WTC11 (cell line): Measurements from ENCODE around the gene ZBTB7C.

Experiments
- CBFB ChIP-seq: sonication (generic); formaldehyde crosslinking; IDR thresholded peaks from 2 replicates; pipeline ENCODE4 v1.8.1; 2022; ENCODE audit warnings: mild to moderate bottlenecking, low read depth, missing genetic modification reagents
- CREB1 ChIP-seq: sonication (generic); formaldehyde crosslinking; IDR thresholded peaks from 2 replicates; pipeline ENCODE4 v1.8.0; 2023; ENCODE audit warnings: mild to moderate bottlenecking, missing genetic modification reagents
- TEAD4 ChIP-seq: sonication (generic); formaldehyde crosslinking; IDR thresholded peaks from 2 replicates; pipeline ENCODE4 v1.8.0; 2022; ENCODE audit warnings: mild to moderate bottlenecking, missing genetic modification reagents
- TF ChIP-seq, protein P1 (sequence below): fragments of 200-600 bp; IDR thresholded peaks from 2 replicates; pipeline ENCODE4 v1.8.0; 2022; ENCODE audit warnings: antibody characterized with exemption
- TF ChIP-seq, protein P2 (sequence below): sonication (generic); formaldehyde crosslinking; IDR thresholded peaks from 2 replicates; pipeline ENCODE4 v1.8.0; 2023; ENCODE audit warnings: missing genetic modification reagents, mild to moderate bottlenecking, borderline replicate concordance
- TF ChIP-seq, protein P3 (sequence below): sonication (generic); formaldehyde crosslinking; IDR thresholded peaks from 2 replicates; pipeline ENCODE4 v1.8.1; 2022; ENCODE audit warnings: low read depth, mild to moderate bottlenecking, moderate library complexity, missing genetic modification reagents, borderline replicate concordance

DNA sequence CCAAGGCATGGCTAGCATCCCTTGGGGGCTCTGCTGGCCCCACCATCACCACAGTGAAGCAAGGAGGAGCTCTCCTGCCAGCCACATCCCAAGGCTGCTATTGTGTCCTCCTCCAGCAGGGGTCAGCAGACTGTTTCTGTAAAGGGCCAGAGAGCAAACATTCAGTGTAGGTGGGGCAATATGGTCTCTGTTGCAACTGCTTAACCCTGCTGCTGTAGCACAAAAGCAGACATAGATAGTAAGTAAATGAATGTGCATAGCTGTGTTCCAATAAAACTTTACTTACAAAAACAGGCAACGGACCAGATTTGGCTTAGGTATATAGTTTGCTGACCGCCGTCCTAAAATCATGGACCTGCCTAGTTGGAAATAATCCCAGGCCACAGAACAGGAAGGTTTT lies 36.4 kb upstream of the ZBTB7C start:
- TF ChIP-seq TEAD4 (CRISPR knock-in tag): no peak
- TF ChIP-seq, protein P1, sequence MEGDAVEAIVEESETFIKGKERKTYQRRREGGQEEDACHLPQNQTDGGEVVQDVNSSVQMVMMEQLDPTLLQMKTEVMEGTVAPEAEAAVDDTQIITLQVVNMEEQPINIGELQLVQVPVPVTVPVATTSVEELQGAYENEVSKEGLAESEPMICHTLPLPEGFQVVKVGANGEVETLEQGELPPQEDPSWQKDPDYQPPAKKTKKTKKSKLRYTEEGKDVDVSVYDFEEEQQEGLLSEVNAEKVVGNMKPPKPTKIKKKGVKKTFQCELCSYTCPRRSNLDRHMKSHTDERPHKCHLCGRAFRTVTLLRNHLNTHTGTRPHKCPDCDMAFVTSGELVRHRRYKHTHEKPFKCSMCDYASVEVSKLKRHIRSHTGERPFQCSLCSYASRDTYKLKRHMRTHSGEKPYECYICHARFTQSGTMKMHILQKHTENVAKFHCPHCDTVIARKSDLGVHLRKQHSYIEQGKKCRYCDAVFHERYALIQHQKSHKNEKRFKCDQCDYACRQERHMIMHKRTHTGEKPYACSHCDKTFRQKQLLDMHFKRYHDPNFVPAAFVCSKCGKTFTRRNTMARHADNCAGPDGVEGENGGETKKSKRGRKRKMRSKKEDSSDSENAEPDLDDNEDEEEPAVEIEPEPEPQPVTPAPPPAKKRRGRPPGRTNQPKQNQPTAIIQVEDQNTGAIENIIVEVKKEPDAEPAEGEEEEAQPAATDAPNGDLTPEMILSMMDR: peak; percentile 83
- TF ChIP-seq CBFB: no peak
- TF ChIP-seq, protein P2, sequence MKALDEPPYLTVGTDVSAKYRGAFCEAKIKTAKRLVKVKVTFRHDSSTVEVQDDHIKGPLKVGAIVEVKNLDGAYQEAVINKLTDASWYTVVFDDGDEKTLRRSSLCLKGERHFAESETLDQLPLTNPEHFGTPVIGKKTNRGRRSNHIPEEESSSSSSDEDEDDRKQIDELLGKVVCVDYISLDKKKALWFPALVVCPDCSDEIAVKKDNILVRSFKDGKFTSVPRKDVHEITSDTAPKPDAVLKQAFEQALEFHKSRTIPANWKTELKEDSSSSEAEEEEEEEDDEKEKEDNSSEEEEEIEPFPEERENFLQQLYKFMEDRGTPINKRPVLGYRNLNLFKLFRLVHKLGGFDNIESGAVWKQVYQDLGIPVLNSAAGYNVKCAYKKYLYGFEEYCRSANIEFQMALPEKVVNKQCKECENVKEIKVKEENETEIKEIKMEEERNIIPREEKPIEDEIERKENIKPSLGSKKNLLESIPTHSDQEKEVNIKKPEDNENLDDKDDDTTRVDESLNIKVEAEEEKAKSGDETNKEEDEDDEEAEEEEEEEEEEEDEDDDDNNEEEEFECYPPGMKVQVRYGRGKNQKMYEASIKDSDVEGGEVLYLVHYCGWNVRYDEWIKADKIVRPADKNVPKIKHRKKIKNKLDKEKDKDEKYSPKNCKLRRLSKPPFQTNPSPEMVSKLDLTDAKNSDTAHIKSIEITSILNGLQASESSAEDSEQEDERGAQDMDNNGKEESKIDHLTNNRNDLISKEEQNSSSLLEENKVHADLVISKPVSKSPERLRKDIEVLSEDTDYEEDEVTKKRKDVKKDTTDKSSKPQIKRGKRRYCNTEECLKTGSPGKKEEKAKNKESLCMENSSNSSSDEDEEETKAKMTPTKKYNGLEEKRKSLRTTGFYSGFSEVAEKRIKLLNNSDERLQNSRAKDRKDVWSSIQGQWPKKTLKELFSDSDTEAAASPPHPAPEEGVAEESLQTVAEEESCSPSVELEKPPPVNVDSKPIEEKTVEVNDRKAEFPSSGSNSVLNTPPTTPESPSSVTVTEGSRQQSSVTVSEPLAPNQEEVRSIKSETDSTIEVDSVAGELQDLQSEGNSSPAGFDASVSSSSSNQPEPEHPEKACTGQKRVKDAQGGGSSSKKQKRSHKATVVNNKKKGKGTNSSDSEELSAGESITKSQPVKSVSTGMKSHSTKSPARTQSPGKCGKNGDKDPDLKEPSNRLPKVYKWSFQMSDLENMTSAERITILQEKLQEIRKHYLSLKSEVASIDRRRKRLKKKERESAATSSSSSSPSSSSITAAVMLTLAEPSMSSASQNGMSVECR (CRISPR knock-in tag): no peak
- TF ChIP-seq, protein P3, sequence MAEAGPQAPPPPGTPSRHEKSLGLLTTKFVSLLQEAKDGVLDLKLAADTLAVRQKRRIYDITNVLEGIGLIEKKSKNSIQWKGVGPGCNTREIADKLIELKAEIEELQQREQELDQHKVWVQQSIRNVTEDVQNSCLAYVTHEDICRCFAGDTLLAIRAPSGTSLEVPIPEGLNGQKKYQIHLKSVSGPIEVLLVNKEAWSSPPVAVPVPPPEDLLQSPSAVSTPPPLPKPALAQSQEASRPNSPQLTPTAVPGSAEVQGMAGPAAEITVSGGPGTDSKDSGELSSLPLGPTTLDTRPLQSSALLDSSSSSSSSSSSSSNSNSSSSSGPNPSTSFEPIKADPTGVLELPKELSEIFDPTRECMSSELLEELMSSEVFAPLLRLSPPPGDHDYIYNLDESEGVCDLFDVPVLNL (CRISPR knock-in tag): no peak
- TF ChIP-seq CREB1 (CRISPR knock-in tag): no peak
